Esophagus mucosa (tissue), 1 donor: ENCODE results near the gene LRP6. TPM values are rescaled to one million over a fixed set of nuclear protein-coding genes. Genes with fewer than 3 reads are reported as not detected.
"Not testable (repeated sequence)": the region's sequence is repeated elsewhere in the genome, so short reads cannot be mapped to it uniquely, and the experiment has no call there.

ENCODE experiments used
- ATAC-seq: fragments of 200-7000 bp; cut with Tn5 transposase; one replicate; pipeline ENCODE4 v1.9.1; 2020
- total RNA-seq: library from RNA; stranded (reverse); gene quantifications from one replicate; pipeline ENCODE4 v1.2.4, GENCODE V29; 2023
- donor health status: DM: yes; HTN: yes; CAD: no.

Gene LRP6
- total RNA-seq, 1 donor from 2014 or later, result 12.9 TPM

DNA sequence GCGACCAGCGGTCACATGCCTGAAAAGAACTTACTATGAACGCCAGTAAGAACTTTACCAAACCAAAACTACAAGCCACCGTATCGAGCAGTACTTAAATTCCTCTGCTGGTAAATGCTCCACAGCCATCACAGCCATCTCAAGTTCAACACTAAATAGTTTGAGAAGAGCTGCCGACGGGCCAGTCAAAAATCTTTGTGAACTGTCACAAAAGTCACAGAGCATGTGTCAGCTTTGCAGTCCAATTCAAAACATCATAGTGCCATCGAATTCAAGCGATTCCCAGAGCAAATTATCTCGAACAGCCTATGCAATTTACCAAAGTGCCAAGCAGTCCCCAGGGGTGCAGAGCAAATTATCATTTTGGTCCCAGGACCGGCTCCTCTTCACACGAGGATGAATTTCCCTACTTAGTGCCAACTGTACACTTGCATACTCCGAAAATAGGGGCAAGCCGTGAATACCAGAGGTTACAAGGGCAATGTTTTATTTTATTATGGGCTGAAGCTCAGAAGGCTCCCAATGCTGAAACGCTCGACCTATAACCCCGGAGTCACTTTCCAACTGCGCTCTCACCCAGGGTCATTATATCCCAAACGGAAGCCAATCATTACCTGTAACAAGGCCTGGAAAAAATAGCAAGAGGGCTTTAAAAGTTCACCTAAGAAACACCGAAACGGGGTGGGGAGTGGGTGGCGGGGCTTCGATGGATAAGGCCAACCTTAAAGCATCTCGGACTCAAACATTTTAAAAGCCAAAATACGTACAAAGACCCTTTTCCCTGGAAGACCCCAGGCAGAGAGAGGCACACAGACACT is 1.1 kb downstream of the LRP6 start:
- no peak for ATAC-seq

DNA sequence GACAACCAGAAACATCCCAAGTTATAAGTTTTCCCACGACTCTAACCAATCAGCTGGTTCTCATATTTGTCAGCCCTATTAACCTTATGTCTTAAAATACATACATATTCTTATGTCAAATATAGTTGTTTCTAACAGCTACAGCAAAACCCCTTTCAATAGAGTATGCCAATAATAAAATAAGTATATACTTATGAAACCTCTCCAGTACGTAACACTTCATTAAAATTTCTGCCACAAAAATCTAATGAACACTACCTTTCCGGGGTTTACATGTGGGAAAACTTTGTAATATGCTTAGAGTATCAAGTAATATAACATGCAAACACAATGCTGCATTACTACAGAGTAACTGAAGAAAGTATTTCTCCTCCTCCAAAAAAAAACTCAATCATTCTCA is 1.8 kb downstream of the LRP6 start:
- ATAC-seq, result no peak

- no peak for ATAC-seq
Observed at GRCh38 chr12:12263909-12264308, 2.9 kb downstream of the LRP6 start.

DNA sequence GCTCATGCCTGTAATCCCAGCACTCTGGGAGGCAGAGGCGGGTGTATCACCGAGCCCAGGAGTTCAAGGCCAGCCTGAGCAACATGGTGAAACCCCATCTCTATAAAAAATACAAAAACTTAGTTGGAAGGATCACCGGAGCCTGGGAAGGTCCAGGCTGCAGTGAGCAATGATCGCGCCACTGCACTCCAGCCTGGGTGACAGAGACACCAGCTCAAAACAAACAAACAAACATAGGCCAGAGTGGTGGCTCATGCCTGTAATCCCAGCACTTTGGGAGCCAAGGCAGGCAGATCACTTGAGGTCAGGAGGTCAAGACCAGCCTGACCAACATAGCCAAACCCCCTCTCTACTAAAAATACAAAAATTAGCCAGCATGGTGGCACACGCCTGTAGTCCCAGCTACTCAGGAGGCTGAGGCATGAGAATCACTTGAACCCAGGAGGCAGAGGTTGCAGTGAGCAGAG is 10.5 kb downstream of the LRP6 start:
- not testable (repeated sequence) for ATAC-seq

DNA sequence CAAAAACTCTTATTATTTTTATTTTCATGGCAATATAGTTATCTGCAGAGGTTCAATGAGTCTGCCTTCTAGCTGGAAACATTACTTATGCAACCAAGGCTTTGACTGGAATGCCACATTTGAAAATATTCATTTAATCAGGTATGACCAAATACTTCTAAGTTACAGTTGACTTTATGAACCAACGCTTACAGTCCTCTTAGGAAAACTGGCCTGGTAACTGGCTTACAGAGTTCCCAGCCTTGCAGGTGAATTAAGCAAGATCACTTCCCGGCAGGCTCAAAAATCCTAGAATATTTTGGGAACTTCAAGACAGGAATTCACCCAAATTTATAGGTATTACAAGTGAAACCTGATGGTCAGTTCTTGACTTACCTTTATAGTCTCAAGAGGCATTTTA is 12.3 kb downstream of the LRP6 start:
- no peak for ATAC-seq

GRCh38 chr12:12249216-12250050 is 17.4 kb downstream of the LRP6 start:
- no peak for ATAC-seq

DNA sequence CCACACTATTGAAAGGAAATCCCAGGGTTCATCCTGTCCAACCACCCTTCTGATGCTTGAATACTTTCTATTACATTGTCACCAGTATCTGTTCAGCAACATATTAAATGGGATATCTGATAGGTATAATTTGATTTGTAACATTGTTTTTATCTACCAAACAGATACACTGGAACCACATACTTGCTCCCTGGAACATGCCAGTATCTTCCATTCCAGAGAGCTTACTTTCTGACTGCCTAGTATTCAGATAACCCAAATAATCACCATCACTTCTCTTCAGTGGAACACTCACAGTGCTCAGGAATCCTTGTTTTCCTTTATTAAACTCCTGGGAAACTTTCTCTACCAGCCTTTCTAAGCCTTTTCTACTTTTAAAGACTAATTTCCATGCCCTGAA is 19.3 kb downstream of the LRP6 start:
- no peak for ATAC-seq

DNA sequence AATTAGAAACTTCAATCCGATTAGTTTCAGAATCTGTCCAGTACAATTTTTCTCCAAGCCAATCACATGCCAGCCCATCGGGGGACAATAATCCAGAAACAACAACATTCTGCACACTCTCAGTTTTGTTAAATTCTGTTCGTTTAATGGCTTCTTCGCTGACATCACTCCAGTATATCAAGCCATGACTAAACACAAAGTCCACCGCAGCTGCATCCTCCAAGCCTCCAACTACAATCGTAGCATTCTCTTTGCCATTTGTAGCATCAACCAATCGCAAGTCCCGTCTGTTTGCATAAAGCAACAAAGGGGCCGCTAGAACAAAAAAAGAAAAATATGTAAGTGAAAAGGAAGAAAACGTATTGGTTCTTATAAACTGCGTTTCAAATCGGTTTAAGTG is 22.5 kb downstream of the LRP6 start:
- ATAC-seq, result no peak

GRCh38 chr12:12240662-12241340 is 26.0 kb downstream of the LRP6 start:
- ATAC-seq, result no peak

DNA sequence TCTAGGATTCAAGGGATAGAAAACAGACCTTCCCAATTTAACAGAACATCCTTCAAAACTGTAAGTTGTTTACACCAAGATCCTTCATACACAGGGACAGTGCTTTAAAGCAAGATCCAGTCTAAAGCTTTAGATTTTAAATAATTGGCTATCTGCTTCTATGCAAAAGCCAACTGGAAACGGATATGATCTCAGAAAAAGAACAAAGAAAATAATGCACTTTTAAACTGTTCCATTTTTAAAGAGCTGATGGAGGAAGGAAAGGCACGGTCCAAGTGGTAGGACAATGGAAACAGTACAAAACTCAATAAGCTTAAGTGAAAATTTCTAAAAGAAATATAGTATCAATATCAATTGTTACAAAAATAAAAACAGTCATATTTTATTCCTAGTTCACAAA is 27.7 kb downstream of the LRP6 start:
- no peak for ATAC-seq

DNA sequence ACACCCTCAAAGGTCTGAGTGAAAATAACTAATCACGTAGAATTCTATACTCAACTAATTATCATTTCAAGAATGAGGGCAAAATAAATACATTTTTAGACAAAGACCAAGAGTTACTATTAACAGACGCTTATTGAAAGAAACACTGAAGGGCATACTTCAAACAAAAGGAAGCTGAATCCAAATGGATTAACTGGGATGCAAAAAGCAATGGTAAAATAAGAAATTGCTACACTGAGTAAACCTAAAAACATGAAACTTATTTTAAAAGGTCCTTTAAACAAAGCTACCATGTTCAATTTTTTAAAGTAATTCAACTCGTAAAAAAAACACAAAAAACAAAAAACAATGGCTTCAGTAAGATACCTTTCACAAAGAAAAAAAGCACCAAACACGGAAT is 28.2 kb downstream of the LRP6 start:
- no peak for ATAC-seq

- no peak for ATAC-seq
Observed at GRCh38 chr12:12236896-12237295, 29.9 kb downstream of the LRP6 start.

GRCh38 chr12:12230275-12230674 is 36.6 kb downstream of the LRP6 start:
- ATAC-seq, result no peak

DNA sequence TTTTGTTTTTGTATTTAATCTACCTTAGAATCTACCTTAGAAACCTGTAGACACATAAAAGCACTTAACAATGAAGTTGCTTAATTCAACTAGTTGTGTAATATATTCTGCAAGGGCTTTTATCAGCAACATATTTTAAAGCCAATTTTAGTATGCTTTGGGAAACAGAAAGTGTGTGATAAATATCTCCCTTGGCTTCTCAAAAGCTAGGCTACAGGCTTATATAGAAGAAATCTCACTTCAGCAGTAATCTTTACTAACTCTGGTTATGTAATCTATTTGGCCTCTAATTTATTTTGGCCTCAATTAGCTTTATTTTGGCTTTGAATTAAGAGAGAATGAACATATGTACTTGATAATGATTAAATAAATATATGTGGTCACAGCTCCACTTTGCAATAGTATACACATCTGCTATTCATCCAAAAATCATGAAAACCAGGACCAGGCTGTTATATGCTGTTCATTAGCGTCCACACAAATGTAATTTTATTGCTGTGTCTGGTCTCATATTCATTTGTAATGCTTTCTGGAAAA is 37.2 kb downstream of the LRP6 start:
- ATAC-seq, result no peak

DNA sequence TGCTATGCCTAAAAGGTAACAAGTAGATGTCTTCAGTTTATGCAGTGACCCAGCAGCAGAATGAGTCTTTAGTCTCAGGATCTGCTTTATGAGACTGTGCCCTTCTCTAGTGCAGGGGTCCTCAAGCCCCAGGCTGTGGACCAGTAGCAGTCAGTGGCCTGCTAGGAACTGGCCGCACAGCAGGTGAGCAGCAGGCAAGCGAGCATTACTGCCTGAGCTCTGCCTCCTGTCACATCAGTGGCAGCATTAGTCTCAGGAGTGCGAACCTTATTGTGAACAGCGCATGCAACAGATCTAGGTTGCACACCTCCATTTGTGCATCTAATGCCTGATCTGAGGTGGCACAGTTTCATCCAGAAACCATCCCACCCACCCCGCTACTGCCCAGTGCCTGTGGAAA is 38.4 kb downstream of the LRP6 start:
- no peak for ATAC-seq

GRCh38 chr12:12226187-12226586 is 40.7 kb downstream of the LRP6 start:
- ATAC-seq, result no peak

DNA sequence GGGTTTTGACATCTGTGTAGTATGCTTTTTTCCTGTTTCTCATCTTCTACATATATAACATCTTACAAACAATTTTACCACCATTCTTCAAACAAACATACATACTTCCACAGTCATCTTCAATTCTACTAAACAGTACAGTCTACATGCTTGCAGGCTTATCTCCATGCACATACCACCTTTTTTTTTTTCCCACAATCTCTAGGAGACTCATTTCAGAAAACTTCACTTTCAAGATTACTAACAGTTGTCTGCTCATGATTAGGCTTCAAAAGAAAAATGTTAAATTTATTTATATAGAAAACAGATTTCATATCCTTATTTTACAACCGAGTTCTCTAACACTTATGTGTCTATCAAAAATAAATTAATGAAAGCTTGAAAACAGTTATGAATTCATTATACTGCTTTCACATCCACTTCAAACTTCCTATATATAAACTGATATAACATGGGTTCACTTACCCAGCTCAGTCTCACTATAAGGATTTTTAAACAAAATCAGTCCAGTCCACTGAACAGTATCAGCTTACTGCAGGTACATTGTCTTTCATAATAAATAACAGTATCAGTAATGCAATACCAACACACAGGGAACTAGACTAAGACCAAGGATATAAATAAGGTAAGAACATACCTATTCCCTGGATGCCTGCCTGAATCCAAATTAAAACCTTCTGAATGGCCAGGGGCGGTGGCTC is 42.5 kb downstream of the LRP6 start:
- no peak for ATAC-seq

DNA sequence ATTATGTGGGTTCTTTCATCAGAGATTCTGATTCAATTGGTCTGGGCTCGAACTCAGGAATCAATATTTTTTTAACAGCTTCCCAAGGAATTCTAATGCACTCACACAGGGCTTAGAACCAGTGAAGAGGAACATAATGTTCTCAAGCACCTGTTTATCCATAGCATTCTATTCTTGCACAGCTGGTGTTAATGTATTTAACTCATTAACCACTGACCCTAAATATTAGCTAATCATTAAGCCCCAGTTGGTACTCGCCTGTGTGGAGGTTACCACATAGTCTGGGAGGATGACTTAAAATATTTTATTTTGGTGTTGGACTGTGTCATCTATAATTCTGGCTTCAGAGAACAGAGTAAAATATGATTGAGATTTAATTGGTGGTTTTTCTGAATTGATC is 45.3 kb downstream of the LRP6 start:
- no peak for ATAC-seq

DNA sequence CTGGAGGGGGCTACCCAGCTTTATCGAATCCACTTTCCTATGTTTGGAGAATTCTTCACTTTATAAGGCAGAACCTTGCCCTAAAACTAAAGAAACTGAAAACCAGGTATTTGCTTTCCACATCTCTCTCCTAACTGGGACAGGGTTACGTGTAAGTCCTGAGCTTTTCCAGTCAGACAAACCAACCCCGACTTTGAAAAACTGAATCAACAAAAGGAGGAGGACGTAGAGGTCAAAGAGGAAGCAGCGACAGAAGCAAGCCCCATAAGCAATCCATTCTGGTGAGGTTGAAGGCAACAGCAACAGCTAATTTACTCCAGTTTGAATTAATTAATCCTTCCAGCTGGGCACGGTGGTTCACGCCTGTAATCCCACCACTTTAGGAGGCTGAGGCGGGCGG is 47.2 kb downstream of the LRP6 start:
- ATAC-seq, result no peak

- ATAC-seq, result no peak
Observed at GRCh38 chr12:12217018-12217359, 49.9 kb downstream of the LRP6 start.

GRCh38 chr12:12216349-12217017 is 50.4 kb downstream of the LRP6 start:
- ATAC-seq, result no peak

GRCh38 chr12:12214635-12215131 is 52.2 kb downstream of the LRP6 start:
- no peak for ATAC-seq
